ENCODE data around the gene MYO18B.

DNA sequence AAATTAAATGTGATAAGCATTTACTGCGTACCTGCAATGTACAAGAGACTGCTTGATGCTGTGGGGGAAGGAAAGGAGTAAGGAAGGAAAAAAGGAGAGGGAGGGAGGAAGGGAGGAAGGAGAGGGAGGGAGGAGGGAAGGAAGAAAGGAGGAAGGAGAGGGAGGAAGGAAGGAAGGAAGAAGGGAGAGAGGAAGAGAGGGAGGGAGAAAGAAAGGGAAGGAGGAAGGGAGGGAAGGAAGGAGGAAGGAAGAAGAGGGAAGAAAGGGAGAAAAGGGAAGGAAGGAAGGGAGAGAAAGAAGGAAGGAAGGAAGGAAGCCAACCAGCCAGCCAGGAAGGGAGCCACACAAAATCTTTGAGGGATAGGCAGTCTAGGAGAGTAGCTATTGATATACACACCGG, 44.0 kb upstream of the MYO18B start:
- TF ChIP-seq, protein P1, sequence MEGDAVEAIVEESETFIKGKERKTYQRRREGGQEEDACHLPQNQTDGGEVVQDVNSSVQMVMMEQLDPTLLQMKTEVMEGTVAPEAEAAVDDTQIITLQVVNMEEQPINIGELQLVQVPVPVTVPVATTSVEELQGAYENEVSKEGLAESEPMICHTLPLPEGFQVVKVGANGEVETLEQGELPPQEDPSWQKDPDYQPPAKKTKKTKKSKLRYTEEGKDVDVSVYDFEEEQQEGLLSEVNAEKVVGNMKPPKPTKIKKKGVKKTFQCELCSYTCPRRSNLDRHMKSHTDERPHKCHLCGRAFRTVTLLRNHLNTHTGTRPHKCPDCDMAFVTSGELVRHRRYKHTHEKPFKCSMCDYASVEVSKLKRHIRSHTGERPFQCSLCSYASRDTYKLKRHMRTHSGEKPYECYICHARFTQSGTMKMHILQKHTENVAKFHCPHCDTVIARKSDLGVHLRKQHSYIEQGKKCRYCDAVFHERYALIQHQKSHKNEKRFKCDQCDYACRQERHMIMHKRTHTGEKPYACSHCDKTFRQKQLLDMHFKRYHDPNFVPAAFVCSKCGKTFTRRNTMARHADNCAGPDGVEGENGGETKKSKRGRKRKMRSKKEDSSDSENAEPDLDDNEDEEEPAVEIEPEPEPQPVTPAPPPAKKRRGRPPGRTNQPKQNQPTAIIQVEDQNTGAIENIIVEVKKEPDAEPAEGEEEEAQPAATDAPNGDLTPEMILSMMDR (IDR thresholded peaks at IDR 0.05; ENCODE audit: low read depth, low read length): no peak
- TF ChIP-seq EZH2phosphoT487 (IDR thresholded peaks at IDR 0.05; ENCODE audit: low read depth): no peak
